HFFc6 (cell line): ENCODE data around the gene WDR27. TPM values are rescaled to one million over a fixed set of nuclear protein-coding genes. Genes with fewer than 3 reads are reported as not detected.

Experiments
- DNase-seq: peaks from one replicate; pipeline ENCODE4 v3.0.0-alpha.2; 2018
- H3K27ac Mint-ChIP-seq: 2 replicates; pipeline ENCODE4 v1.8.0; 2020; ENCODE audit warnings: mild to moderate bottlenecking, mixed read lengths
- H3K27me3 Mint-ChIP-seq: 2 replicates; pipeline ENCODE4 v1.8.0; 2021; ENCODE audit warnings: mild to moderate bottlenecking, moderate library complexity, mixed read lengths; ENCODE audit not compliant: insufficient read depth
- H3K36me3 Mint-ChIP-seq: 2 replicates; pipeline ENCODE4 v1.8.0; 2021; ENCODE audit warnings: low read depth, mixed read lengths
- H3K4me1 Mint-ChIP-seq: 2 replicates; pipeline ENCODE4 v1.8.0; 2020; ENCODE audit warnings: low read depth, mixed read lengths
- H3K4me3 Mint-ChIP-seq: 2 replicates; pipeline ENCODE4 v1.8.0; 2020; ENCODE audit warnings: mild to moderate bottlenecking, moderate library complexity, mixed read lengths
- H3K9me3 Mint-ChIP-seq: 2 replicates; pipeline ENCODE4 v1.8.0; 2020; ENCODE audit warnings: mild to moderate bottlenecking, mixed read lengths
- total RNA-seq, 6 experiments: library from RNA; stranded (reverse); fragmentation: NEBNext Ultra II Directional; extraction: Animal tissue kit (Norgen Biotek cat#: 25700); gene quantifications; 2 replicates in 1 of 6; 3 replicates in 5 of 6; pipeline ENCODE4 v1.2.3, GENCODE V29; 2021
- TF ChIP-seq, protein P1 (sequence below): fragments of 200-600 bp; sonication (generic); IDR thresholded peaks from 2 replicates; pipeline ENCODE4 v1.5.0; 2021; ENCODE audit warnings: antibody characterized with exemption, mild to moderate bottlenecking

WDR27 gene
- total RNA-seq, 6 experiments from 2014 or later, result 10.0 to 15.8 (median 12.1) TPM

GRCh38 chr6:169668203-169668847 lies 33.5 kb downstream of the WDR27 start:
- no peak for DNase-seq
- no peaks in the 10 kb centered on the region for H3K9me3 Mint-ChIP-seq
- H3K27me3 Mint-ChIP-seq, result no peaks in the 10 kb centered on the region; the same call in 1 of the 2 replicates
- no peak overlapping the region for H3K4me3 Mint-ChIP-seq
- TF ChIP-seq, protein P1, sequence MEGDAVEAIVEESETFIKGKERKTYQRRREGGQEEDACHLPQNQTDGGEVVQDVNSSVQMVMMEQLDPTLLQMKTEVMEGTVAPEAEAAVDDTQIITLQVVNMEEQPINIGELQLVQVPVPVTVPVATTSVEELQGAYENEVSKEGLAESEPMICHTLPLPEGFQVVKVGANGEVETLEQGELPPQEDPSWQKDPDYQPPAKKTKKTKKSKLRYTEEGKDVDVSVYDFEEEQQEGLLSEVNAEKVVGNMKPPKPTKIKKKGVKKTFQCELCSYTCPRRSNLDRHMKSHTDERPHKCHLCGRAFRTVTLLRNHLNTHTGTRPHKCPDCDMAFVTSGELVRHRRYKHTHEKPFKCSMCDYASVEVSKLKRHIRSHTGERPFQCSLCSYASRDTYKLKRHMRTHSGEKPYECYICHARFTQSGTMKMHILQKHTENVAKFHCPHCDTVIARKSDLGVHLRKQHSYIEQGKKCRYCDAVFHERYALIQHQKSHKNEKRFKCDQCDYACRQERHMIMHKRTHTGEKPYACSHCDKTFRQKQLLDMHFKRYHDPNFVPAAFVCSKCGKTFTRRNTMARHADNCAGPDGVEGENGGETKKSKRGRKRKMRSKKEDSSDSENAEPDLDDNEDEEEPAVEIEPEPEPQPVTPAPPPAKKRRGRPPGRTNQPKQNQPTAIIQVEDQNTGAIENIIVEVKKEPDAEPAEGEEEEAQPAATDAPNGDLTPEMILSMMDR, result no peak
- no peak overlapping the region for H3K27ac Mint-ChIP-seq
- H3K4me1 Mint-ChIP-seq, result peaks cover 9% of the 10 kb centered on the region
- peaks cover 22% of the 10 kb centered on the region for H3K36me3 Mint-ChIP-seq

- H3K27ac Mint-ChIP-seq, result no peak overlapping the region
- H3K4me1 Mint-ChIP-seq, result peaks cover 9% of the 10 kb centered on the region
- no peaks in the 10 kb centered on the region for H3K9me3 Mint-ChIP-seq
- no peak overlapping the region for H3K4me3 Mint-ChIP-seq
- no peaks in the 10 kb centered on the region; the same call in 1 of the 2 replicates for H3K27me3 Mint-ChIP-seq
- no peak for DNase-seq
- H3K36me3 Mint-ChIP-seq, result peaks cover 27% of the 10 kb centered on the region
- TF ChIP-seq, protein P1, result no peak
These were observed 34.1 kb downstream of the WDR27 start for GRCh38 chr6:169667716-169668115.

DNA sequence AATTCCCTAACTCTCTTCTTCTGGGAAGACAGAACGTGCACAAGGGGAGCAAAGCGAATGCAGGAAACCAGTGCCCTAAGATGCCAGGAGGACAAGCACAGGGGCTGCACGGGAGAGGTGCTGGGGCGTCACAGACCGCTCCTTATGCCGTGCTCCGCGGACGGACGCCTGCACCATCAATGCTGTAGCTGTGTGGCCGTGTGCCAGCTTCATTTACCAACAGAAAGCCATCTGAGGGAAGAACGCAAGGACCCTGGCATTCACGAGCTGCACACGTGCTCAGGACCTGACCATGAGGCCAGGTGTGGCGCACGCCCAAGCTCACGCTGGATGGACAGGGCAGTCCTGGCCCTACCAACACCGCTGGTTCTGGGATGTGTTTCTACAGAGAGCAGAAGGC lies 35.4 kb downstream of the WDR27 start:
- H3K9me3 Mint-ChIP-seq, result no peaks in the 10 kb centered on the region
- DNase-seq, result no peak
- no peak overlapping the region for H3K27ac Mint-ChIP-seq
- peaks cover 27% of the 10 kb centered on the region for H3K36me3 Mint-ChIP-seq
- H3K27me3 Mint-ChIP-seq, result no peaks in the 10 kb centered on the region; the same call in 1 of the 2 replicates
- TF ChIP-seq, protein P1, result no peak
- H3K4me1 Mint-ChIP-seq, result peaks cover 9% of the 10 kb centered on the region
- no peak overlapping the region for H3K4me3 Mint-ChIP-seq

GRCh38 chr6:169665289-169665688 lies 36.5 kb downstream of the WDR27 start:
- H3K27me3 Mint-ChIP-seq, result no peaks in the 10 kb centered on the region; the same call in 1 of the 2 replicates
- H3K4me3 Mint-ChIP-seq, result no peak overlapping the region
- no peak for DNase-seq
- TF ChIP-seq, protein P1, result no peak
- H3K27ac Mint-ChIP-seq, result no peak overlapping the region
- no peaks in the 10 kb centered on the region for H3K9me3 Mint-ChIP-seq
- H3K36me3 Mint-ChIP-seq, result peaks cover 27% of the 10 kb centered on the region; the same call in 1 of the 2 replicates
- peaks cover 9% of the 10 kb centered on the region for H3K4me1 Mint-ChIP-seq

DNA sequence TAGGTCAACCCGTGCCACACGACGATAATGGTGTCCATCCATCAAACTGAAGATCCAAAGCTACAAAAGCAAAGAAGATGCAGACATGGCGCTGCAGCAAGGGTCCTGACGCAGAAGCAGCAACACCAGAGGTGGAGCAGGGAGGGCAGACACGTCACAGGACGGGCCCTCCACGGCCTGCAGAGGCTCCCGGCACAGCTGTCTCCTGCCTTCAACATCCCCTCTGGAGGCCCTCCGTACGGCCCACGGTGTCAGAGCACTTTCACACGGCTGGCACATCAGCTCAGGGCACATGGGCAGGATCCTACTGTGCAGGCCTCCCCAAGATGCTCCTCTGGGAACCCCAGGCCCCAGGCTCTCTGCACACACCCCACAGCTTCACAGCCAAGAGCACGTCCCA lies 37.6 kb downstream of the WDR27 start:
- no peaks in the 10 kb centered on the region; the same call in 1 of the 2 replicates for H3K27me3 Mint-ChIP-seq
- no peak overlapping the region for H3K4me3 Mint-ChIP-seq
- DNase-seq, result no peak
- H3K27ac Mint-ChIP-seq, result no peak overlapping the region
- no peaks in the 10 kb centered on the region for H3K9me3 Mint-ChIP-seq
- peaks cover 29% of the 10 kb centered on the region; the same call in 1 of the 2 replicates for H3K36me3 Mint-ChIP-seq
- H3K4me1 Mint-ChIP-seq, result no peaks in the 10 kb centered on the region
- TF ChIP-seq, protein P1, result no peak
